ENCODE results near the gene ATP6V0E2.

DNA sequence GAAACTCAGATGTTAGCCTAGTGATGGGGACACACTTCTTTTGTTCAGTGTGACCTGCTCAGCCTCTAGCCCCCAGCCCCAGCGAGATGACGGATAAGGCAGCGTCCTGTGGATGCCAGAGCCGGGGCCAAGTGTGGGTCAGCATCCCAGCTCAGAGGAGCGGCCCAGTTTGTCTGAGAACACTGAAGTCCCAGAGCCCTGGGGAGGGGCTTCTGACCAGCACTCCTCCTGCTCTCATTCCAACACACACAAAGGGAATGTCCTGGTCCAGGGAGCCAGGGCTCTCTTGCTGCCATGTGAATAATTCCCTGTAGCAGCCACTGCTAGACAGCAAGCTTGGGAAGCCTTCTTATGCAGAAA lies 4.5 kb upstream of the ATP6V0E2 start:
- TF ChIP-seq CTCF (IDR thresholded peaks at IDR 0.05): no peak
- no peak for TF ChIP-seq POLR2A (IDR thresholded peaks at IDR 0.05; ENCODE audit: low read depth)
- no peak for TF ChIP-seq EP300 (IDR thresholded peaks at IDR 0.05)
- no peak for TF ChIP-seq POLR2AphosphoS5 (IDR thresholded peaks at IDR 0.05)
